ENCODE data around the gene NELFCD. TPM values are rescaled to one million over a fixed set of nuclear protein-coding genes. Genes with fewer than 3 reads are reported as not detected.
"Not testable (repeated sequence)": the region's sequence is repeated elsewhere in the genome, so short reads cannot be mapped to it uniquely, and the experiment has no call there.

NELFCD gene
- total and polyA plus RNA-seq, 9 donors: 36.0 to 69.6 (median 58.9) TPM

DNA sequence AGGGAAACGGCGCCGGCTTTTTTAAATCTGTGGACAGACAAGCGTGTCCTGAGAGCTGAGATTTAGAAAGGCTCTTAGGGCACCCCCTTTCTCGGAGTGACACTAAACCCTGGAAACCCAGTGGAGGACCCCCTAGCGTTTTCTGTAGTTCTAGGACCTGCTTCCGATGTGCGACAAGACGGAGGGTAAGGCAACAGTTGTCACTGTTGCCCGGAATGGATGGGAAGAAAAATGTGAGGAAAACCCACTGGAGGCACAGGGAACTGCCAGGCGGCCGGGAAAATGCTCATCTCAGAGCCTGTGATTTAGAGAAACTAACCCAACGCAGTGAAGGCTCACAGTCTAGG, 51.6 kb downstream of the NELFCD start:
- Histone ChIP-seq H3K36me3 (ENCODE audit: control insufficient read depth, insufficient read depth, low read length) (peaks cover 34% of the 10 kb centered on the region), H3K4me3 (ENCODE audit: low read length) (peak overlapping the region; percentile 79), H3K9me3 (replicated peaks; ENCODE audit: control insufficient read depth, low read depth, low read length) (no peaks in the 10 kb centered on the region), H3K4me1 (ENCODE audit: control insufficient read depth, insufficient read depth, low read length) (peaks cover 14% of the 10 kb centered on the region), H3K27ac (ENCODE audit: low read length) (peak overlapping the region; percentile 90), H3K27me3 (ENCODE audit: control insufficient read depth, insufficient read depth, low read length) (no peaks in the 10 kb centered on the region)
- WGBS (ENCODE audit: insufficient coverage): under 1% methylated on average over 10 of the region's 13 CpGs
- DNase-seq: no peak

DNA sequence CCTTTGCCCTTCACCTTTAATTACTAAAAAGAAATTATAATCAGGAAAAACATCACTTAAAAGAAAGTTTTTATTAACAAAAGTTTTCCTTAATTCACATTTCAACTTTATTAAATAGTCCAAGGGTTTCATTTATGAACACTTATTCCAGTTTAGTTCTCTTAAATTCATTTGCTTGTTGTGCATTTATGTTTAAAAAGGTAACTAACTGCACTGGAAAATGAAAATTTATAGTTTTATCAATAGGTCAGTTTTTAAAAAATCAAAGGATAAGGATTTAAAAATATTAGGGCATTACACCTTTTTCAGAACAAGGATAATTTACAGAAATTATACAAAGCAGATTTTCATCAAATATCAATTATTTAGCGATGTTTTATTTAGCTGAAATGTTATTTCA, 52.0 kb downstream of the NELFCD start:
- Histone ChIP-seq H3K27me3 (ENCODE audit: control insufficient read depth, insufficient read depth, low read length) (no peaks in the 10 kb centered on the region), H3K9me3 (replicated peaks; ENCODE audit: control insufficient read depth, low read depth, low read length) (no peaks in the 10 kb centered on the region), H3K4me3 (ENCODE audit: low read length) (peak overlapping the region; percentile 79), H3K36me3 (ENCODE audit: control insufficient read depth, insufficient read depth, low read length) (peaks cover 36% of the 10 kb centered on the region), H3K4me1 (ENCODE audit: control insufficient read depth, insufficient read depth, low read length) (peaks cover 14% of the 10 kb centered on the region), H3K27ac (ENCODE audit: low read length) (peak overlapping the region; percentile 90)
- no CpG with 5 or more reads among the region's 1 CpG for WGBS (ENCODE audit: insufficient coverage)
- no peak for DNase-seq

DNA sequence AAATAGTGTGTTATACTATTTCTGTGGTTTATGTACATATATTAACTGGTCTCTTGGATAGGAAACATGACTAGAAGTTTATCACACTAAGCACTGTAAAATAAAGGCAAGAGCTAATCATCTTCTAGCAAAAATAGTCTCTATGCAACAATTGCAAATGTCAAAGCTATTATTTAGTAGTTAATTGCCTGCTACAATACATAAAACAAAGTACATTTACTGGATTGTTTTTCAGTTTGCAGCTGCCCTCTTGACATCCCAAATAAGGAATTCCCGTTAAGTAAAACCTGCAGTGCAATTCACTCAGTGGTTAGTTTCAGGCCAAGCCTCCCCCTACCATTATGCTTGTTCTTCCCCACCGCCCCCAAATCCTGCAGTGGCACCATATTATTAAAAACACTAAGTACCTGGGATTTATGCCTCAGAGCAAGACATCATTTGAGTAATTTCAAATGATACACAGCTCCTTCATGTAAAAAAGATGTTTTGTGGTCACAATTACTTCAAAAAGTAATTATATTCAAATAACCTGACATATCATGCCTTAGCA, 52.6 kb downstream of the NELFCD start:
- no peaks in the 10 kb centered on the region for H3K9me3 ChIP-seq (replicated peaks; ENCODE audit: control insufficient read depth, low read depth, low read length)

DNA sequence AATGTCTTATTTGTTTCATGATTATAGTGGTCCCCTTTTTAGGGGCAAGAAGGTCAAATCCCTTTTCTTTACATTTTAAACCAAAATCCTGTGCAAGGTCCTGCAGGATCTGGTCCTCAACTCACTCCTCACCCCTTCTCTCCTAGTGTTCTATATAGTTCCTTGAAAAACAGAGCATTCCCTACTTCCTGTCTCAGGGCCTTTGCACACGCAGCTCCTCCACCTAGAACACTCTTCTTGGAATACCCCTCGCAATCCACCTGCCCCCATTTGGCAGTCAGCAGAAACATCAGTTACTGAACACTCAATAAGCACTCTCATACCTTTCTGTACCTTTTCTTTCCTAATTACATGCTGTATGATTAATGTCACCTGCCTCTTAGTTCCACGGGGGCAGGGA, 54.3 kb downstream of the NELFCD start:
- 93% methylated on average over 3 of the region's 3 CpGs for WGBS (ENCODE audit: insufficient coverage)
- no peaks in the 10 kb centered on the region for H3K9me3 ChIP-seq (replicated peaks; ENCODE audit: control insufficient read depth, low read depth, low read length)
- H3K36me3 ChIP-seq (ENCODE audit: control insufficient read depth, insufficient read depth, low read length): peaks cover 27% of the 10 kb centered on the region
- no peak overlapping the region for H3K27ac ChIP-seq (ENCODE audit: low read length)
- no peak overlapping the region for H3K4me3 ChIP-seq (ENCODE audit: low read length)
- DNase-seq: no peak
- peaks cover 12% of the 10 kb centered on the region for H3K4me1 ChIP-seq (ENCODE audit: control insufficient read depth, insufficient read depth, low read length)
- no peaks in the 10 kb centered on the region for H3K27me3 ChIP-seq (ENCODE audit: control insufficient read depth, insufficient read depth, low read length)

More for the DNA sequence above, 52.6 kb downstream of the NELFCD start:
- H3K36me3 ChIP-seq (ENCODE audit: control insufficient read depth, insufficient read depth, low read length): peaks cover 35% of the 10 kb centered on the region
- no peaks in the 10 kb centered on the region for H3K27me3 ChIP-seq (ENCODE audit: control insufficient read depth, insufficient read depth, low read length)
- WGBS (ENCODE audit: insufficient coverage): 83% methylated on average over 2 of the region's 2 CpGs
- no peak overlapping the region for H3K27ac ChIP-seq (ENCODE audit: low read length)
- peaks cover 14% of the 10 kb centered on the region for H3K4me1 ChIP-seq (ENCODE audit: control insufficient read depth, insufficient read depth, low read length)
- no peak overlapping the region for H3K4me3 ChIP-seq (ENCODE audit: low read length)
- no peak for DNase-seq

- Histone ChIP-seq H3K27me3 (ENCODE audit: control insufficient read depth, insufficient read depth, low read length) (no peaks in the 10 kb centered on the region), H3K4me1 (ENCODE audit: control insufficient read depth, insufficient read depth, low read length) (peaks cover 16% of the 10 kb centered on the region), H3K4me3 (ENCODE audit: low read length) (no peak overlapping the region), H3K27ac (ENCODE audit: low read length) (no peak overlapping the region), H3K9me3 (replicated peaks; ENCODE audit: control insufficient read depth, low read depth, low read length) (no peaks in the 10 kb centered on the region), H3K36me3 (ENCODE audit: control insufficient read depth, insufficient read depth, low read length) (peaks cover 34% of the 10 kb centered on the region)
- WGBS (ENCODE audit: insufficient coverage): 84% methylated on average over 9 of the region's 12 CpGs
- no peak for DNase-seq
Observed at GRCh38 chr20:59037386-59037785, 56.3 kb downstream of the NELFCD start.

GRCh38 chr20:59039233-59039632, 58.2 kb downstream of the NELFCD start:
- no peak for DNase-seq
- peaks cover 18% of the 10 kb centered on the region for H3K4me1 ChIP-seq (ENCODE audit: control insufficient read depth, insufficient read depth, low read length)
- H3K9me3 ChIP-seq (replicated peaks; ENCODE audit: control insufficient read depth, low read depth, low read length): no peaks in the 10 kb centered on the region
- H3K27me3 ChIP-seq (ENCODE audit: control insufficient read depth, insufficient read depth, low read length): no peaks in the 10 kb centered on the region
- H3K27ac ChIP-seq (ENCODE audit: low read length): no peak overlapping the region
- H3K4me3 ChIP-seq (ENCODE audit: low read length): no peak overlapping the region
- WGBS (ENCODE audit: insufficient coverage): no CpG with 5 or more reads among the region's 1 CpG
- peaks cover 34% of the 10 kb centered on the region for H3K36me3 ChIP-seq (ENCODE audit: control insufficient read depth, insufficient read depth, low read length)

DNA sequence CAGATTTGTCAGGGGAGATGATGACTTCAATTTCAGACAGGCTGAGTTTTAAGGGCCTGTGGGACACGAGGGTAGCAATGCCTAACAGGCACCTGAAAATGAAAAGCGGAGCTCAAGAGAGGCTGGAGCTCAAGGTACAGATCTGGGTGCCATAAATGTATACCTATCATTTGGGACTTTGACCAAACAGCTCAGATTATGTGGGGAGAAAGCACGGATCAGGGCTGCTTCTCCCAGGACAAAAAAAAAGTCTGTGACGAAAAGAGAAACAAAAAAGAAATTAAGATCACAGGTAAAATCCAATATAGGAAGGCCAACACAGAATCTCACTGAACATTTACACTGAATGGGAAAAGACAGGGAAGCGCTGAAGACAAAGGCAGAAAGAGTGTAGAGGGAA, 59.6 kb downstream of the NELFCD start:
- no peak overlapping the region for H3K4me3 ChIP-seq (ENCODE audit: low read length)
- no peaks in the 10 kb centered on the region for H3K27me3 ChIP-seq (ENCODE audit: control insufficient read depth, insufficient read depth, low read length)
- H3K4me1 ChIP-seq (ENCODE audit: control insufficient read depth, insufficient read depth, low read length): peaks cover 18% of the 10 kb centered on the region
- H3K9me3 ChIP-seq (replicated peaks; ENCODE audit: control insufficient read depth, low read depth, low read length): no peaks in the 10 kb centered on the region
- no peak overlapping the region for H3K27ac ChIP-seq (ENCODE audit: low read length)
- 79% methylated on average over 3 of the region's 5 CpGs for WGBS (ENCODE audit: insufficient coverage)
- no peak for DNase-seq
- H3K36me3 ChIP-seq (ENCODE audit: control insufficient read depth, insufficient read depth, low read length): peaks cover 28% of the 10 kb centered on the region

- not testable (repeated sequence) for H3K4me3 ChIP-seq (ENCODE audit: low read length); H3K27ac ChIP-seq (ENCODE audit: low read length); H3K9me3 ChIP-seq (replicated peaks; ENCODE audit: control insufficient read depth, low read depth, low read length); DNase-seq; H3K27me3 ChIP-seq (ENCODE audit: control insufficient read depth, insufficient read depth, low read length)
- 75% methylated on average over 4 of the region's 16 CpGs for WGBS (ENCODE audit: insufficient coverage)
- peaks cover 20% of the 10 kb centered on the region for H3K36me3 ChIP-seq (ENCODE audit: control insufficient read depth, insufficient read depth, low read length)
- H3K4me1 ChIP-seq (ENCODE audit: control insufficient read depth, insufficient read depth, low read length): peaks cover 18% of the 10 kb centered on the region
Observed at GRCh38 chr20:59041487-59041886, 60.4 kb downstream of the NELFCD start.

DNA sequence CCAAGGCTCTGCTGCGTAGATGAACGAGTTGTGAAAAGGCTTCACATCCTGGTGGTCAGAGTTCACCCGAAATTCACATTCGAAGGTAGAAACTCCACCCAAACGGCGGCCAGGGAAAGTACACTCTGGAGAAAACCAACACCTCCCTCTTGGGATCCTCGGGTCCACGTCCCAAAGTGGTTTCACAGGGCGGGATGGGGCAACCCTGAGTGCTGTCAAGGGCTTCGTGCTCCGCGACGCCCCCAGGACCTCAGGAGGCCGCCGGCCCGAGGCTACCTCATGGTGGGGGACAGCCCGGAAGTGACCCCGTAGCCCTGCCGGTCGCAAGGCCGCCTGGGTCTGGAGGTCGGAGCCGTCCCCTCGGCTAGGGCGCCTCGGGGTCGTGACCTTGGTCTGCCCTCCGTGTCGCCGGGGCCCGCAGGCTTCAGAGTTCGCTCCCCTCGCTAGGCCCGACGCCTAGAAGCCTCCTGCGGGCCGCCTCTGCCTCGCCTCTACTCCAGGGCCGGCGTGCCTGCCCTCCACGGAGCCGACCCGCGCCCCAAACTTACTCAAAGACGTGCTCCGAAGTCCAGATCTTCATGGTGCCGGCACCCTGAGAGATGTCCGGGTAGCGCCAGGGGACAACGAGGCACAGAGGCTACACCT, 61.2 kb downstream of the NELFCD start, which contains the start of gene PRELID3B:
PRELID3B (minus strand) TSS at position 636 of the 645 bp plus-strand sequence; CDS start at position 580, 56 bp downstream.
- no peak for DNase-seq
- H3K9me3 ChIP-seq (replicated peaks; ENCODE audit: control insufficient read depth, low read depth, low read length): no peaks in the 10 kb centered on the region
- peak within 1 kb of the TSS; percentile 80 for H3K27ac ChIP-seq (ENCODE audit: low read length)
- H3K27me3 ChIP-seq (ENCODE audit: control insufficient read depth, insufficient read depth, low read length): no peaks in the 10 kb centered on the region
- H3K4me1 ChIP-seq (ENCODE audit: control insufficient read depth, insufficient read depth, low read length): peaks cover 18% of the 10 kb centered on the region
- 2% methylated on average over 42 of the region's 50 CpGs for WGBS (ENCODE audit: insufficient coverage)
- peaks cover 16% of the 10 kb centered on the region for H3K36me3 ChIP-seq (ENCODE audit: control insufficient read depth, insufficient read depth, low read length)
- H3K4me3 ChIP-seq (ENCODE audit: low read length): peak within 1 kb of the TSS; percentile 95

GRCh38 chr20:59042796-59043631, 62.0 kb downstream of the NELFCD start:
- no peaks in the 10 kb centered on the region for H3K9me3 ChIP-seq (replicated peaks; ENCODE audit: control insufficient read depth, low read depth, low read length)
- peak overlapping the region; percentile 95 for H3K4me3 ChIP-seq (ENCODE audit: low read length)
- peak; percentile 97 for DNase-seq
- peaks cover 18% of the 10 kb centered on the region for H3K4me1 ChIP-seq (ENCODE audit: control insufficient read depth, insufficient read depth, low read length)
- peaks cover 11% of the 10 kb centered on the region for H3K36me3 ChIP-seq (ENCODE audit: control insufficient read depth, insufficient read depth, low read length)
- H3K27ac ChIP-seq (ENCODE audit: low read length): peak overlapping the region; percentile 78
- no peaks in the 10 kb centered on the region for H3K27me3 ChIP-seq (ENCODE audit: control insufficient read depth, insufficient read depth, low read length)
- WGBS (ENCODE audit: insufficient coverage): 7% methylated on average over 51 of the region's 66 CpGs

Data from muscle of leg (tissue), 11 donors.